ENCODE data around the gene C19orf38.

DNA sequence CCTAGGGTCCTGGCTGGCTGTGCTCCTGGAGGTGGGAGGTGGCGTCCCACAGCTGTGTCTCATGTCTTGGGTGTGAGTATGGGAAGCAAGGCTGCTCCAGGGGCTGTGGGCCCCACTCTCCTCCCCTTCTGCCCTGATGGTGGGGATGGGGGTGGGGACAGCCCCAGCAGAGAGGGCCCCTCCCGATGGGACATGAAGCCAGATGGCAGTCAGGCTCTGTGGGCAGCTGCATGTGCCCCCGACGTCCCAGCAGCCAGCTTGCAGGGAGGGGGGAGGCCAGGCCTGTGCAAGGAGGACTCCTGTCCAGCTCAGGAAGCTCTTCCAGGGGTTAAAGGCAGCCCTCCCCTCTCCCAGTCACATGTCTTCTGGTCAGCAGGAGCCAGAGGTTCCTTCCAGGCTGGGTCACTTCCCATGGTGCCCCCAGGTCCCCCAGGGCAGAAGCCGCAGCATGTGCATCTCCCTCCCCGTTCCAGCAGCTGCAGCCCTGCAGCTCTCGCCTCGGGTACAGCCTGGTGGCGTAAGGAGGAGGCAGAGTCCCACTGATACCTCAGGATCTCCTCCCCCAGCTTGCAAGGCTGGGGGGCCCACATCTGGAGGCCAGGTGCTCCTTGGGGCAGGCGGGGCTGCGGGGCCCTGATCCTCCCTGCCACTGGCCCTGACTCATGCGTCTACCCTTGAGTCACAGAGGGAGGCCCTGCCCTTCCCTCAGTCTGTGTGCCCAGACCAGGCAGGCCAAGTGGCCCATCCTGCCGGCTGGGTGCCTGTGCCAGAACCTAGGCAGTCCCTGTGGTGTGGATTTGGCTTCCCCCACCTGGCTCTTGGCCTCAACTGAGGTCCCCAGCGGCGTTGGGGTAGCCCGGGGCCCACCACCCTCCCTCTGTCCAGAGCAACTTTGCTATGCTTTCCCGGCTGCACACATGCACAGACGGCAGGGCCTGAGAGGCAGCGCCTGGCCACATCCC is 67.2 kb downstream of the C19orf38 start:
- TF ChIP-seq, protein P1, sequence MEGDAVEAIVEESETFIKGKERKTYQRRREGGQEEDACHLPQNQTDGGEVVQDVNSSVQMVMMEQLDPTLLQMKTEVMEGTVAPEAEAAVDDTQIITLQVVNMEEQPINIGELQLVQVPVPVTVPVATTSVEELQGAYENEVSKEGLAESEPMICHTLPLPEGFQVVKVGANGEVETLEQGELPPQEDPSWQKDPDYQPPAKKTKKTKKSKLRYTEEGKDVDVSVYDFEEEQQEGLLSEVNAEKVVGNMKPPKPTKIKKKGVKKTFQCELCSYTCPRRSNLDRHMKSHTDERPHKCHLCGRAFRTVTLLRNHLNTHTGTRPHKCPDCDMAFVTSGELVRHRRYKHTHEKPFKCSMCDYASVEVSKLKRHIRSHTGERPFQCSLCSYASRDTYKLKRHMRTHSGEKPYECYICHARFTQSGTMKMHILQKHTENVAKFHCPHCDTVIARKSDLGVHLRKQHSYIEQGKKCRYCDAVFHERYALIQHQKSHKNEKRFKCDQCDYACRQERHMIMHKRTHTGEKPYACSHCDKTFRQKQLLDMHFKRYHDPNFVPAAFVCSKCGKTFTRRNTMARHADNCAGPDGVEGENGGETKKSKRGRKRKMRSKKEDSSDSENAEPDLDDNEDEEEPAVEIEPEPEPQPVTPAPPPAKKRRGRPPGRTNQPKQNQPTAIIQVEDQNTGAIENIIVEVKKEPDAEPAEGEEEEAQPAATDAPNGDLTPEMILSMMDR (conservative IDR thresholded peaks at IDR 0.05; ENCODE audit: low read depth, low read length) = peak; percentile 30; the same call in 1 of the 2 replicates
- TF ChIP-seq POLR2A (IDR thresholded peaks at IDR 0.05; ENCODE audit: low read depth, low read length) = no peak
- no peak for TF ChIP-seq MAFK (IDR thresholded peaks at IDR 0.05; ENCODE audit: low read depth, low read length)
- no peak; the same call in 1 of the 2 replicates for TF ChIP-seq RAD21 (IDR thresholded peaks at IDR 0.05; ENCODE audit: low read length)
- TF ChIP-seq MXI1 (IDR thresholded peaks at IDR 0.05; ENCODE audit: borderline replicate concordance, low read depth, low read length) = no peak
- TF ChIP-seq CEBPB (IDR thresholded peaks at IDR 0.05; ENCODE audit: low read depth, low read length) = no peak
- TF ChIP-seq RCOR1 (IDR thresholded peaks at IDR 0.05; ENCODE audit: insufficient replicate concordance, low read length) = no peak
- no peak for TF ChIP-seq SMC3 (IDR thresholded peaks at IDR 0.05; ENCODE audit: low read depth, low read length)
- no peak for TF ChIP-seq NFE2L2 (IDR thresholded peaks at IDR 0.05; ENCODE audit: low read depth, low read length)
- TF ChIP-seq FOS (IDR thresholded peaks at IDR 0.05; ENCODE audit: low read depth, low read length) = peak; percentile 54; the same call in 1 of the 2 replicates
- no peak for TF ChIP-seq MAZ (IDR thresholded peaks at IDR 0.05; ENCODE audit: borderline replicate concordance, low read depth, low read length)
- TF ChIP-seq RFX5 (IDR thresholded peaks at IDR 0.05; ENCODE audit: low read depth, low read length) = no peak

Data from IMR-90 (cell line).